GM23248 (cell line): Measurements from ENCODE around the gene SLC39A12.

ENCODE experiments used
- EZH2 ChIP-seq: fragments of 200-600 bp; sonication (generic); IDR thresholded peaks from 2 replicates; pipeline ENCODE4 v1.6.1; 2018; ENCODE audit warnings: antibody characterized with exemption, mild to moderate bottlenecking; ENCODE audit not compliant: insufficient read depth, poor library complexity, severe bottlenecking
- EZH2phosphoT487 ChIP-seq: fragments of 200-600 bp; sonication (generic); IDR thresholded peaks from 2 replicates; pipeline ENCODE4 v1.6.1; 2018; ENCODE audit warnings: antibody characterized with exemption, moderate library complexity, mild to moderate bottlenecking, low read depth; ENCODE audit not compliant: insufficient read depth

- TF ChIP-seq EZH2phosphoT487 (no peak), EZH2 (no peak)
Measured at GRCh38 chr10:17959870-17960269, 8.2 kb downstream of the SLC39A12 start.
